IMR-90 (cell line): Measurements from ENCODE around the gene GRM8. TPM values are rescaled to one million over a fixed set of nuclear protein-coding genes. Genes with fewer than 3 reads are reported as not detected.

Source experiments
- ATAC-seq: fragments of 200-7000 bp; cut with Tn5 transposase; 2 replicates; pipeline ENCODE4 v1.9.1; 2020; ENCODE audit warnings: low read depth, mild to moderate bottlenecking, moderate library complexity
- BruUV-seq: library from RNA; stranded (reverse); fragments of 400-500 nt; replicated peaks from 2 replicates; lab custom pipeline; 2021; lab: Mats Ljungman, UMichigan
- CTCF ChIA-PET: fragments of 300-600 bp; formaldehyde crosslinking; extraction: SDS; loops from one replicate; lab custom pipeline; 2021; ENCODE audit warnings: antibody characterized with exemption; lab: Yijun Ruan, JAX
- POLR2A ChIA-PET: fragments of 300-600 bp; sonication (Branson Sonifier 250); formaldehyde crosslinking; loops from one replicate; lab custom pipeline; 2022; ENCODE audit warnings: antibody characterized with exemption; ENCODE audit not compliant: unreplicated experiment; lab: Charles Lee
- DNase-seq: peaks from one replicate; pipeline ENCODE4 v3.0.0; 2013
- H2AFZ ChIP-seq: replicated peaks from 2 replicates; pipeline ENCODE3; 2013; ENCODE audit warnings: low read length, mild to moderate bottlenecking; ENCODE audit not compliant: poor library complexity
- H2AK5ac ChIP-seq: 2 replicates; pipeline ENCODE4 v1.6.1; 2013; ENCODE audit warnings: low read depth, low read length, inconsistent platforms
- H2AK9ac ChIP-seq: replicated peaks from 2 replicates; pipeline ENCODE3; 2013; ENCODE audit warnings: mild to moderate bottlenecking, low read depth, low read length, moderate library complexity; ENCODE audit not compliant: poor library complexity
- H2BK120ac ChIP-seq: 2 replicates; pipeline ENCODE4 v1.6.1; 2013; ENCODE audit warnings: low read depth, low read length, inconsistent platforms
- H2BK15ac ChIP-seq: 3 replicates; pipeline ENCODE4 v1.6.1; 2013; ENCODE audit warnings: low read depth, low read length, inconsistent platforms
- H2BK20ac ChIP-seq: 2 replicates; pipeline ENCODE4 v1.6.1; 2013; ENCODE audit warnings: low read depth, mild to moderate bottlenecking, inconsistent platforms, low read length, moderate library complexity
- H2BK5ac ChIP-seq: 2 replicates; pipeline ENCODE4 v1.6.1; 2013; ENCODE audit warnings: mild to moderate bottlenecking, low read depth, low read length, inconsistent platforms; ENCODE audit not compliant: poor library complexity, severe bottlenecking
- H3K14ac ChIP-seq: replicated peaks from 2 replicates; pipeline ENCODE4 v1.6.1; 2013; ENCODE audit warnings: low read depth, low read length, inconsistent platforms
- H3K18ac ChIP-seq: 2 replicates; pipeline ENCODE4 v1.6.1; 2013; ENCODE audit warnings: low read depth, low read length, control low read depth
- H3K23ac ChIP-seq: 2 replicates; pipeline ENCODE4 v1.6.1; 2013; ENCODE audit warnings: low read depth, low read length, inconsistent platforms
- H3K27ac ChIP-seq: 2 replicates; pipeline ENCODE4 v1.5.1; 2013; ENCODE audit warnings: mild to moderate bottlenecking, control low read depth, low read length; ENCODE audit not compliant: insufficient read depth
- H3K27me3 ChIP-seq: 2 replicates; pipeline ENCODE4 v1.6.1; 2013; ENCODE audit warnings: low read length; ENCODE audit not compliant: control insufficient read depth, insufficient read depth
- H3K36me3 ChIP-seq: 2 replicates; pipeline ENCODE4 v1.6.1; 2013; ENCODE audit warnings: low read length, mixed read lengths; ENCODE audit not compliant: control insufficient read depth, insufficient read depth
- H3K4ac ChIP-seq: 2 replicates; pipeline ENCODE4 v1.6.1; 2013; ENCODE audit warnings: low read depth, low read length, inconsistent platforms
- H3K4me1 ChIP-seq: 2 replicates; pipeline ENCODE4 v1.6.1; 2013; ENCODE audit warnings: low read length, mixed read lengths; ENCODE audit not compliant: control insufficient read depth, insufficient read depth
- H3K4me2 ChIP-seq: 2 replicates; pipeline ENCODE4 v1.6.1; 2013; ENCODE audit warnings: low read depth, mild to moderate bottlenecking, control low read depth, low read length, moderate library complexity
- H3K4me3 ChIP-seq: 2 replicates; pipeline ENCODE4 v1.5.1; 2013; ENCODE audit warnings: low read depth, mild to moderate bottlenecking, control low read depth, low read length, moderate library complexity; ENCODE audit not compliant: insufficient read depth
- H3K56ac ChIP-seq: 2 replicates; pipeline ENCODE4 v1.6.1; 2013; ENCODE audit warnings: low read length, inconsistent platforms; ENCODE audit not compliant: insufficient read depth; ENCODE audit errors: extremely low read depth
- H3K79me1 ChIP-seq, 2 experiments: 2 replicates each; pipeline ENCODE4 v1.6.1; 2013; ENCODE audit warnings: low read length in 2 of 2, inconsistent platforms in 1 of 2, low read depth in 1 of 2
- H3K9ac ChIP-seq: 2 replicates; pipeline ENCODE4 v1.6.1; 2013; ENCODE audit warnings: low read depth, low read length, control low read depth
- H3K9me1 ChIP-seq: 2 replicates; pipeline ENCODE4 v1.6.1; 2013; ENCODE audit warnings: low read length, inconsistent platforms; ENCODE audit not compliant: insufficient read depth
- H3K9me3 ChIP-seq: 2 replicates; pipeline ENCODE4 v1.6.1; 2013; ENCODE audit warnings: low read length; ENCODE audit not compliant: control insufficient read depth, insufficient read depth
- H4K20me1 ChIP-seq: 2 replicates; pipeline ENCODE4 v1.6.1; 2013; ENCODE audit warnings: low read length, inconsistent platforms; ENCODE audit not compliant: insufficient read depth
- H4K5ac ChIP-seq: 2 replicates; pipeline ENCODE4 v1.6.1; 2013; ENCODE audit warnings: mild to moderate bottlenecking, low read depth, low read length, control low read depth
- H4K8ac ChIP-seq, 2 experiments: 2 replicates each; pipeline ENCODE4 v1.6.1; 2013; ENCODE audit warnings: low read depth in 2 of 2, low read length in 2 of 2, control low read depth in 1 of 2, inconsistent platforms in 1 of 2
- H4K91ac ChIP-seq: 2 replicates; pipeline ENCODE4 v1.6.1; 2013; ENCODE audit warnings: low read depth, low read length, inconsistent platforms; ENCODE audit not compliant: insufficient read depth
- BHLHE40 ChIP-seq: fragments of 150-350 bp; IDR thresholded peaks from 2 replicates; pipeline ENCODE4 v1.6.1; 2016; ENCODE audit warnings: mild to moderate bottlenecking, low read depth, low read length
- CEBPB ChIP-seq: IDR thresholded peaks from 2 replicates; pipeline ENCODE4 v1.6.1; 2012; ENCODE audit warnings: low read depth, low read length, improper control_type of control experiment
- CHD1 ChIP-seq: IDR thresholded peaks from 2 replicates; pipeline ENCODE4 v1.6.1; 2012; ENCODE audit warnings: low read depth, low read length, improper control_type of control experiment
- CTCF ChIP-seq: conservative IDR thresholded peaks from 2 replicates; pipeline ENCODE4 v1.5.1; 2012; ENCODE audit warnings: mild to moderate bottlenecking, low read depth, low read length, improper control_type of control experiment
- ELK1 ChIP-seq: fragments of 150-350 bp; IDR thresholded peaks from 2 replicates; pipeline ENCODE4 v1.6.1; 2016; ENCODE audit warnings: low read depth, mild to moderate bottlenecking, low read length, moderate library complexity, borderline replicate concordance
- FOS ChIP-seq: fragments of 150-350 bp; IDR thresholded peaks from 2 replicates; pipeline ENCODE4 v1.6.1; 2016; ENCODE audit warnings: low read depth, low read length
- MAFK ChIP-seq: IDR thresholded peaks from 2 replicates; pipeline ENCODE4 v1.6.1; 2012; ENCODE audit warnings: low read depth, low read length, improper control_type of control experiment
- MAZ ChIP-seq: IDR thresholded peaks from 2 replicates; pipeline ENCODE4 v1.6.1; 2012; ENCODE audit warnings: low read depth, mild to moderate bottlenecking, low read length, improper control_type of control experiment, moderate library complexity, borderline replicate concordance
- MXI1 ChIP-seq: IDR thresholded peaks from 2 replicates; pipeline ENCODE4 v1.6.1; 2012; ENCODE audit warnings: low read depth, mild to moderate bottlenecking, low read length, moderate library complexity, borderline replicate concordance
- NFE2L2 ChIP-seq: fragments of 150-350 bp; IDR thresholded peaks from 2 replicates; pipeline ENCODE4 v1.6.1; 2016; ENCODE audit warnings: low read depth, mild to moderate bottlenecking, low read length
- POLR2A ChIP-seq: IDR thresholded peaks from 2 replicates; pipeline ENCODE4 v1.6.1; 2012; ENCODE audit warnings: mild to moderate bottlenecking, low read depth, low read length
- RAD21 ChIP-seq: IDR thresholded peaks from 2 replicates; pipeline ENCODE4 v1.6.1; 2012; ENCODE audit warnings: low read length, improper control_type of control experiment
- RCOR1 ChIP-seq: IDR thresholded peaks from 2 replicates; pipeline ENCODE4 v1.6.1; 2012; ENCODE audit warnings: mild to moderate bottlenecking, low read length, improper control_type of control experiment; ENCODE audit not compliant: insufficient replicate concordance
- RFX5 ChIP-seq: IDR thresholded peaks from 2 replicates; pipeline ENCODE4 v1.8.0; 2012; ENCODE audit warnings: low read depth, mild to moderate bottlenecking, low read length, moderate library complexity
- SMC3 ChIP-seq: fragments of 150-350 bp; IDR thresholded peaks from 2 replicates; pipeline ENCODE4 v1.6.1; 2016; ENCODE audit warnings: low read depth, mild to moderate bottlenecking, antibody characterized with exemption, low read length, moderate library complexity
- USF2 ChIP-seq: fragments of 150-350 bp; IDR thresholded peaks from 2 replicates; pipeline ENCODE4 v1.6.1; 2017; ENCODE audit warnings: mild to moderate bottlenecking, antibody characterized with exemption, low read length, low read depth
- WGBS, 2 experiments: methylation state at CpG; one replicate each; pipeline versions ENCODE4 v1.1.5 to v1.1.7; 2013; ENCODE audit warnings: missing lambda C conversion rate in 2 of 2; ENCODE audit not compliant: insufficient read length in 1 of 2; ENCODE audit errors: extremely low coverage in 2 of 2; 5-methylcytosine and 5-hydroxymethylcytosine counted together
- dilution Hi-C: fragments of 300-500 bp; cut with HindIII; formaldehyde crosslinking; loops from one replicate; pipeline ENCODE4 v1.14.3; 2018; ENCODE audit warnings: low sequenced_read_pairs; ENCODE audit not compliant: unreplicated experiment
- in situ Hi-C: fragments of 300-500 bp; cut with MboI; formaldehyde crosslinking; loops from 3 replicates; pipeline ENCODE4 v1.14.3; 2019; ENCODE audit warnings: low sequenced_read_pairs, inconsistent platforms, mixed read lengths
- intact Hi-C: fragments of 100-400 bp; cut with micrococcal nuclease; formaldehyde crosslinking; loops from 2 replicates; pipeline ENCODE4 v1.10.0; 2022
- polyA plus RNA-seq, 3 experiments: library from polyadenylated mRNA; depleted of rRNA; stranded (reverse); fragments of >200 nt; gene quantifications; 2 replicates each; pipeline ENCODE4 v1.2.3, GENCODE V29; 2012; ENCODE audit warnings: low replicate concordance in 1 of 3
- total RNA-seq: library from RNA; depleted of rRNA; stranded (reverse); fragments of >200 nt; gene quantifications from 2 replicates; pipeline ENCODE4 v1.2.3, GENCODE V29; 2012

GRM8 gene
- total and polyA plus RNA-seq, 2 of the 4 experiments (the other 2 are of a cell fraction): not detected

- Histone ChIP-seq H4K91ac (no peak overlapping the region), H2AK5ac (no peak overlapping the region), H2BK15ac (no peak overlapping the region), H3K36me3 (no peaks in the 10 kb centered on the region), H3K18ac (no peak overlapping the region), H3K79me1 (no peaks in the 10 kb centered on the region), H3K4me1 (no peaks in the 10 kb centered on the region), H3K23ac (no peak overlapping the region), H3K4ac (no peak overlapping the region), H4K8ac (no peak overlapping the region), H2AK9ac (no peak overlapping the region), H3K4me2 (no peak overlapping the region), H3K9ac (no peak overlapping the region), H4K20me1 (no peaks in the 10 kb centered on the region), H2BK120ac (no peak overlapping the region), H3K4me3 (no peak overlapping the region), H3K14ac (no peak overlapping the region), H2BK5ac (no peak overlapping the region), H2AFZ (no peak overlapping the region), H2BK20ac (no peak overlapping the region), H3K9me3 (peaks cover 4% of the 10 kb centered on the region; the same call in 1 of the 2 replicates), H3K27ac (no peak overlapping the region), H3K9me1 (no peaks in the 10 kb centered on the region), H3K27me3 (no peaks in the 10 kb centered on the region), H3K56ac (no peak overlapping the region), H4K5ac (no peak overlapping the region)
- ChIA-PET POLR2A (no interaction called here), CTCF (no interaction called here)
- no peak for TF ChIP-seq USF2
- no peak for TF ChIP-seq POLR2A
- TF ChIP-seq FOS: no peak
- TF ChIP-seq MXI1: no peak
- no peak for TF ChIP-seq NFE2L2
- TF ChIP-seq CEBPB: no peak
- TF ChIP-seq CTCF: no peak
- no peak for TF ChIP-seq MAFK
- no peak for TF ChIP-seq ELK1
- TF ChIP-seq RFX5: no peak
- no peak for TF ChIP-seq MAZ
- no peak for TF ChIP-seq BHLHE40
- no peak for TF ChIP-seq RCOR1
- no peak for TF ChIP-seq RAD21
- TF ChIP-seq SMC3: no peak
- no peak for TF ChIP-seq CHD1
- WGBS, 2 experiments: no CpG with 5 or more reads among the region's 2 CpGs
- BruUV-seq: no TSS peak
- in situ Hi-C loops (no loop called here), dilution Hi-C loops (no loop called here), intact Hi-C loops (no loop called here)
- DNase-seq (no peak), ATAC-seq (no peak)
These were observed 674.4 kb downstream of the GRM8 start for GRCh38 chr7:126578338-126578737.
